ENCODE results near the gene PRRC1.
"Not testable (repeated sequence)": the region's sequence is repeated elsewhere in the genome, so short reads cannot be mapped to it uniquely, and the experiment has no call there.

Gene PRRC1

GRCh38 chr5:127517480-127518318 is at the start of gene PRRC1:
Gene PRRC1 (plus strand): TSS chr5:127517640. CDS start chr5:127523480, 5,840 bp downstream.
- peak; percentile 67 to 70 (median 70) for DNase-seq (ENCODE audit: low read depth in 3 of 3)

GRCh38 chr5:127471211-127471610 is 46.2 kb upstream of the PRRC1 start:
- DNase-seq (ENCODE audit: low read depth in 3 of 3) = no peak

DNA sequence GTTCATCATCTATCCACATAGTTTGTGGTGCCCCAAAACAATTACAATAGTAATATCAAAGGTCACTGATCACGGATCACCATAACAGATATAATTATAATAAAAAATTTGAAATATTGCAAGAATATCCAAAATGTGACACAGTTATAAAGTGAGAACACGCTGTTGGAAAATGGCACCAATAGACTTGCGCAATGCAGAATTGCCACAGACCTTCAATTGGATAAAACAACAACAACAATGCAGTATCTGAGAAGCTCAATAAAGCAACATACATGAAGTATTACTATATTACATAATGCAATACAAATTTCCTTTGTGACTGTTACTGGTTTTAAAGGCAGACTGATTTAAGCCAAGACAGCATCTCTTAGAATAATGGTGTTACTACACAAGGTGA is 44.7 kb upstream of the PRRC1 start:
- DNase-seq (ENCODE audit: low read depth in 3 of 3) = no peak

- no peak for DNase-seq (ENCODE audit: low read depth in 3 of 3)
Measured at GRCh38 chr5:127486471-127486870, 31.0 kb upstream of the PRRC1 start.

- no peak for DNase-seq (ENCODE audit: low read depth in 3 of 3)
Measured at GRCh38 chr5:127492854-127493738, 24.3 kb upstream of the PRRC1 start.

DNA sequence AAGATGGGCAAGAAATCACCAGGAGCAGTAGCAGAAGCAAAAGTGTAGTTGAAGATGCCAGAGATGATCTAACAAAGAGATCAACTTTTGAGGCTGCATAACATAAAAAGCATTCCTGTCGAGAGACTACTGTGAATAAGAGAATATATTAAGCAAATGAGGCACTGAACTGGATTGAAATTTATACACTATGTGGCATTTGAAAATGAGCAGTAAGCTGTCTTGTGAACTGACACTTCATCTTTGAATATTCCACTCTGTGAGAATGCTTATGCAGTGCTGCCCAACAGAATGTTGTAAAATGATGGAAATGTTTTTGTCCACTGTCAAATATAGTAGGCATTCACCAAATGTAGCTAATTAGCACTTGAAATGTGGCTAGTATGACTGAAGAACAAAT is 18.9 kb upstream of the PRRC1 start:
- DNase-seq (ENCODE audit: low read depth in 3 of 3) = no peak

GRCh38 chr5:127505905-127506304 is 11.5 kb upstream of the PRRC1 start:
- DNase-seq (ENCODE audit: low read depth in 3 of 3) = no peak

GRCh38 chr5:127506616-127507015 is 10.8 kb upstream of the PRRC1 start:
- DNase-seq (ENCODE audit: low read depth in 3 of 3) = no peak

- DNase-seq (ENCODE audit: low read depth in 3 of 3) = no peak
Measured at GRCh38 chr5:127508644-127509373, 8.6 kb upstream of the PRRC1 start.

- no peak for DNase-seq (ENCODE audit: low read depth in 3 of 3)
Measured at GRCh38 chr5:127513408-127513970, 4.0 kb upstream of the PRRC1 start.

GRCh38 chr5:127514816-127515215 is 2.6 kb upstream of the PRRC1 start:
- no peak for DNase-seq (ENCODE audit: low read depth in 3 of 3)

DNA sequence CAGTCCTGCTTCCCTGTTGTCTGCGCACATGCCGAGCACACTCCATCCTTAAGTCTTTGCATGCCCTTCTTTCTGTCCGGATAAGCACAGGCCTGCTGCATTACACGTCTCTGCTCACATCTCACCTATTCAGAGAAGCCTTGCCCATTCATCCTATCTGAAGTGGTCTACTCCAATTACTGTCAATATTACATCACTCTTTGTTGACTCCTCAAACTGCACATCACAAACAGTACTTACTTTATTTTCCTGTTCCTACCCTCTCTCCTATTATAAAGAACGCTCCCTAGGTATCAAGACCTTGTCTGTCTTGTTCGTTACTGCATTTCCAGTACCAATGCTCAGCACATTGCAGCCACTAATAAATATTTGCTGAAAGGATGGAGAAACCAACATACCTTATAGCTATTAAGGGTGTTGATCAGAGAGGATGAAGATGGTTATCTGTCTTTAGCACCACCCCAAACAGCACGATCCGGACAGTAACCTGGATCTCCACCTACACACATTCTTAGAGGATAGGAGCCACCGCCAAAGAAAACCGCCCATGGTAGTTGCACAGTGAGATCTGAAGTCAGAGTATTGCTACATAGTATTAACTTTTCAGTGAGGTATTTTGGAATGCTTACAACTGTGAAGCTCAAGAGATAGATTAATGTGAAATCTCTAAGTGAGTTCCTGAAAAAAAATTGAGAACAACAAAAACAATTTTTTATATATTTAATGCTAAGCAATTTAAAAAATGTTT is 1.6 kb upstream of the PRRC1 start:
- DNase-seq (ENCODE audit: low read depth in 3 of 3) = no peak

DNA sequence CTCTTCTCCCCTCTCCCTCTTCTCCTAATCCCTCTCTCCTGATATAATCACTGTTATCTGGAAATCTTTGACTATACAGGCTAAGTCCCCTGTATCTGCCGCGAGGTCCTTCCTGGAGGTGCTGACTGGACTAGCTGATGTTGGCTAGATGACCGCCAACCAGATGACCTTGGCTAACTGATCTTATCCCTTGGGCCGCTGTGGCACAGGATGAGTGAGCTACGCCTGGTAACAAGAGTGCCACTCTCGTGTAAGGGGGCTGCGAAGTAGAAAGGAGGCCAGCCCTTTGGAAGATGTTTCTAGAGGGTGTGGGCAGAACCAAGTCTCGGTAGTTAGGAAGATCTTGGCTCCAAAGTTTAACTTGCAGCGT is 345 bp upstream of the PRRC1 start:
- DNase-seq (ENCODE audit: low read depth in 3 of 3) = no peak

DNA sequence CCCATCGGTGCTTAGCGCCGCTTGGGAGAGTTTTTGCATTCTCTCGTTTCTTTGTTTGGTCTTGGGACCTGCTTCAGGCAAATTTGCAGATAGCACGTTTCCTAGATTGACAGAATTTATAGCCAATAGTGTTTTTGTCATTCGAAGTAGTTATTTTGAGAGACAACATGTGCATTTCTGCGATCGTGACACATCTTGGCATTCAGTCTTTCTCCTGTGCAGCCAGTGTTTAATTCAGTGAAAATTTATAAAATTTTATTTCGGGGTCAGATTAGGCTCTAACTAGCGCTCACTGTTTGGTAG is 830 bp downstream of the PRRC1 start:
- no peak for DNase-seq (ENCODE audit: low read depth in 3 of 3)

- DNase-seq (ENCODE audit: low read depth in 3 of 3) = no peak
Measured at GRCh38 chr5:127519527-127519926, 2.1 kb downstream of the PRRC1 start.

DNA sequence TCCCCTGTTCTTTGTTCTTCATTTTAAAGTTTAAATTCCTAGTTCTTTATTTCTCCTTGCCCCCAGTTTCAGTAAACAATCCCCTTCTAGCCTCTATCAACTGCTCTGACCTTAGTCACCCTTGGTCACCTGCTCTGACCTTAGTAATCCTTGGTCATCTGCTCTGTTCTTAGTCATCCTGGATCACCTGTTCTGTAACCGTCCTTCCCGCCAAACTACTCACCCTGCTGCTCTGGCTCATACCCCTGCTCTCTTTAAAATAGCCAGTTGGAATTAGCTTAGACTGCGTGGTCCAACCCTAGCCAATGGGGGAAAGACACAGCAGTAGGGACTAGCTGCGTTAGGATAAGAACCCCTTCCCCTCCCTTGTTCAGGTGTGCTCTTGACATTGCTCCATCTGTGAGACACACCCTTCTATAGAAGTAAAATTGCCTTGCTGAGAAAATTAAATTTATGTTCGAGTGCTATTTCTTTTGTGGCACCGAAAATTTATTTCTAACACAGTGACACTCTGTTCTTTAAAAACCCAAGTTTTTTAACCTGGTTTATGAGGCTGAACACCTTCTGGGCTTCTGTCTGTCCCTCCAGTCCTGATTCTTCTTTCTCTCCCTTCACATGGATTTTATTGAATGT is 3.8 kb downstream of the PRRC1 start:
- DNase-seq (ENCODE audit: low read depth in 3 of 3) = no peak

DNA sequence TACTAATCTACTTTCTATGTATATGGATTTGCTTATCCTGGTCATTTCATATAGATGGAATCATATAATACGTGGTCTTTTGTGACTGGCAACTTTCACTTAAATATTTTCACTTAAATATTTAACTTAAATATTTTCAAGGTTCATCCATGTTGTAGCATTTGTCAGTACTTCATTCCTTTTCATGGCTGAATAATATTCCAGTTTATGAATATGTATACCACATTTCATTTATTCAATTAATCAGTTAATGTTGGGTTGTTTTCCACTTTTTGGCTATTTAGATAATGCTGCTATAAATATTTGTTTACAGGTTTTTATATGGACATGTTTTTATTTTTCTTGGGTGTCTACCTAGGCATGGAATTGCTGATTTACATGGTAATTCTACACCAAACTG is 7.7 kb downstream of the PRRC1 start:
- no peak for DNase-seq (ENCODE audit: low read depth in 3 of 3)

- DNase-seq (ENCODE audit: low read depth in 3 of 3) = no peak
Measured at GRCh38 chr5:127529904-127530682, 12.7 kb downstream of the PRRC1 start.

- DNase-seq (ENCODE audit: low read depth in 3 of 3) = no peak
Measured at GRCh38 chr5:127536687-127537086, 19.2 kb downstream of the PRRC1 start.

GRCh38 chr5:127540553-127540952 is 23.1 kb downstream of the PRRC1 start:
- not testable (repeated sequence) for DNase-seq (ENCODE audit: low read depth in 3 of 3)
